Ishikawa (cell line): ENCODE data around the gene FOXR1.

ENCODE experiments used
- CEBPB ChIP-seq: IDR thresholded peaks from 2 replicates; pipeline ENCODE4 v1.6.1; 2012
- CREB1 ChIP-seq: IDR thresholded peaks from 2 replicates; pipeline ENCODE4 v1.6.1; 2012; ENCODE audit warnings: low read depth
- EGR1 ChIP-seq: IDR thresholded peaks from 2 replicates; pipeline ENCODE4 v1.6.1; 2012
- EP300 ChIP-seq: IDR thresholded peaks from 2 replicates; pipeline ENCODE4 v1.6.1; 2012; ENCODE audit warnings: borderline replicate concordance
- FOXM1 ChIP-seq: IDR thresholded peaks from 2 replicates; pipeline ENCODE4 v1.6.1; 2012; ENCODE audit warnings: low read depth, borderline replicate concordance
- NFIC ChIP-seq: IDR thresholded peaks from 2 replicates; pipeline ENCODE4 v1.6.1; 2012
- RAD21 ChIP-seq: IDR thresholded peaks from 2 replicates; pipeline ENCODE4 v1.6.1; 2012; ENCODE audit warnings: low read depth
- TAF1 ChIP-seq: IDR thresholded peaks from 2 replicates; pipeline ENCODE4 v1.6.1; 2012; ENCODE audit warnings: low read depth, mild to moderate bottlenecking
- TCF12 ChIP-seq: IDR thresholded peaks from 2 replicates; pipeline ENCODE4 v1.6.1; 2012; ENCODE audit warnings: low read depth
- TEAD4 ChIP-seq: IDR thresholded peaks from 2 replicates; pipeline ENCODE4 v1.6.1; 2012
- YY1 ChIP-seq: IDR thresholded peaks from 2 replicates; pipeline ENCODE4 v1.6.1; 2012; ENCODE audit warnings: low read depth
- ZBTB7A ChIP-seq: IDR thresholded peaks from 2 replicates; pipeline ENCODE4 v1.6.1; 2012; ENCODE audit warnings: low read depth
- TF ChIP-seq, protein P1 (sequence below): IDR thresholded peaks from 2 replicates; pipeline ENCODE4 v1.6.1; 2012
- TF ChIP-seq, protein P2 (sequence below): IDR thresholded peaks from 2 replicates; pipeline ENCODE4 v1.6.1; 2012; ENCODE audit warnings: low read depth, mild to moderate bottlenecking
- TF ChIP-seq, protein P3 (sequence below): IDR thresholded peaks from 2 replicates; pipeline ENCODE4 v1.6.1; 2012

Gene FOXR1

DNA sequence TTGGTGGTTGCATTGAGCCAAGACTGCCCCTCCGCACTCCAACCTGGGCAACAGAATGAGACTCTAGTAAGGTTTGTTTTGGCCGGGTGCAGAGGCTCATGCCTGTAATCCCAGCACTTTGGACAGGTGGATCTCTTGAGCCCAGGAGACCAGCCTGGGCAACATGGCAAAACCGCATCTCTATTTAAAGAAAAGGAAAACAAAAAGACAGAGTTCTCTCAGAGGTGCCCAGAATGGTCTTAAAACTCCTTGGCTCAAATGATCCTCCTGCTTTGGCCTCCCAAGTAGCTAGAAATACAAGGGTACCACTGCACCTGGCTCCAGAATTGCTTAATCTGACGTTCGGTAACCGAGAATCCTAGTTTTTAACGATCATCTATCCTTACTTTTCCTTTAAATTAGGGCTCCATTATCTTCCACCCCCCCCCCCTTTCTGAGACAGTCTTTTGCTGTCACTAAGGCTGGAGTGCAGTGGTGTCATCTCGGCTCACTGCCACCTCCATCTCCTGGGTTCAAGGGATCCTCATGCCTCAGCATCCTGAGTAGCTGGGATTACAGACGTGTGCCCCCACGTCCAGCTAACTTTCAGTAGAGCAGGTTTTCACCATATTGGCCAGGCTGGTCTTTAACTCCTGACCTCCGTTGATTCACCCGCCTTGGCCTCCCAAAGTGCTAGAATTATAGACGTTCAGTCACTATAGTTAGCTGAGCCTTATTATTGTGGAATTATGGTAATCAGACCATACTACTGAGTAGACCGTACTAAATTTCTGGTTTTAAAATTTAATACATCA is 44.9 kb downstream of the FOXR1 start:
- TF ChIP-seq, protein P1, sequence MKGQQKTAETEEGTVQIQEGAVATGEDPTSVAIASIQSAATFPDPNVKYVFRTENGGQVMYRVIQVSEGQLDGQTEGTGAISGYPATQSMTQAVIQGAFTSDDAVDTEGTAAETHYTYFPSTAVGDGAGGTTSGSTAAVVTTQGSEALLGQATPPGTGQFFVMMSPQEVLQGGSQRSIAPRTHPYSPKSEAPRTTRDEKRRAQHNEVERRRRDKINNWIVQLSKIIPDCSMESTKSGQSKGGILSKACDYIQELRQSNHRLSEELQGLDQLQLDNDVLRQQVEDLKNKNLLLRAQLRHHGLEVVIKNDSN, result no peak
- TF ChIP-seq EP300 (no peak), RAD21 (no peak), EGR1 (no peak), CEBPB (no peak), ZBTB7A (no peak), NFIC (no peak), TAF1 (no peak), FOXM1 (no peak), TCF12 (no peak), CREB1 (no peak), YY1 (no peak)
- TF ChIP-seq, protein P2, sequence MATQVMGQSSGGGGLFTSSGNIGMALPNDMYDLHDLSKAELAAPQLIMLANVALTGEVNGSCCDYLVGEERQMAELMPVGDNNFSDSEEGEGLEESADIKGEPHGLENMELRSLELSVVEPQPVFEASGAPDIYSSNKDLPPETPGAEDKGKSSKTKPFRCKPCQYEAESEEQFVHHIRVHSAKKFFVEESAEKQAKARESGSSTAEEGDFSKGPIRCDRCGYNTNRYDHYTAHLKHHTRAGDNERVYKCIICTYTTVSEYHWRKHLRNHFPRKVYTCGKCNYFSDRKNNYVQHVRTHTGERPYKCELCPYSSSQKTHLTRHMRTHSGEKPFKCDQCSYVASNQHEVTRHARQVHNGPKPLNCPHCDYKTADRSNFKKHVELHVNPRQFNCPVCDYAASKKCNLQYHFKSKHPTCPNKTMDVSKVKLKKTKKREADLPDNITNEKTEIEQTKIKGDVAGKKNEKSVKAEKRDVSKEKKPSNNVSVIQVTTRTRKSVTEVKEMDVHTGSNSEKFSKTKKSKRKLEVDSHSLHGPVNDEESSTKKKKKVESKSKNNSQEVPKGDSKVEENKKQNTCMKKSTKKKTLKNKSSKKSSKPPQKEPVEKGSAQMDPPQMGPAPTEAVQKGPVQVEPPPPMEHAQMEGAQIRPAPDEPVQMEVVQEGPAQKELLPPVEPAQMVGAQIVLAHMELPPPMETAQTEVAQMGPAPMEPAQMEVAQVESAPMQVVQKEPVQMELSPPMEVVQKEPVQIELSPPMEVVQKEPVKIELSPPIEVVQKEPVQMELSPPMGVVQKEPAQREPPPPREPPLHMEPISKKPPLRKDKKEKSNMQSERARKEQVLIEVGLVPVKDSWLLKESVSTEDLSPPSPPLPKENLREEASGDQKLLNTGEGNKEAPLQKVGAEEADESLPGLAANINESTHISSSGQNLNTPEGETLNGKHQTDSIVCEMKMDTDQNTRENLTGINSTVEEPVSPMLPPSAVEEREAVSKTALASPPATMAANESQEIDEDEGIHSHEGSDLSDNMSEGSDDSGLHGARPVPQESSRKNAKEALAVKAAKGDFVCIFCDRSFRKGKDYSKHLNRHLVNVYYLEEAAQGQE, result no peak
- TF ChIP-seq, protein P3, sequence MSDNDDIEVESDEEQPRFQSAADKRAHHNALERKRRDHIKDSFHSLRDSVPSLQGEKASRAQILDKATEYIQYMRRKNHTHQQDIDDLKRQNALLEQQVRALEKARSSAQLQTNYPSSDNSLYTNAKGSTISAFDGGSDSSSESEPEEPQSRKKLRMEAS, result no peak

DNA sequence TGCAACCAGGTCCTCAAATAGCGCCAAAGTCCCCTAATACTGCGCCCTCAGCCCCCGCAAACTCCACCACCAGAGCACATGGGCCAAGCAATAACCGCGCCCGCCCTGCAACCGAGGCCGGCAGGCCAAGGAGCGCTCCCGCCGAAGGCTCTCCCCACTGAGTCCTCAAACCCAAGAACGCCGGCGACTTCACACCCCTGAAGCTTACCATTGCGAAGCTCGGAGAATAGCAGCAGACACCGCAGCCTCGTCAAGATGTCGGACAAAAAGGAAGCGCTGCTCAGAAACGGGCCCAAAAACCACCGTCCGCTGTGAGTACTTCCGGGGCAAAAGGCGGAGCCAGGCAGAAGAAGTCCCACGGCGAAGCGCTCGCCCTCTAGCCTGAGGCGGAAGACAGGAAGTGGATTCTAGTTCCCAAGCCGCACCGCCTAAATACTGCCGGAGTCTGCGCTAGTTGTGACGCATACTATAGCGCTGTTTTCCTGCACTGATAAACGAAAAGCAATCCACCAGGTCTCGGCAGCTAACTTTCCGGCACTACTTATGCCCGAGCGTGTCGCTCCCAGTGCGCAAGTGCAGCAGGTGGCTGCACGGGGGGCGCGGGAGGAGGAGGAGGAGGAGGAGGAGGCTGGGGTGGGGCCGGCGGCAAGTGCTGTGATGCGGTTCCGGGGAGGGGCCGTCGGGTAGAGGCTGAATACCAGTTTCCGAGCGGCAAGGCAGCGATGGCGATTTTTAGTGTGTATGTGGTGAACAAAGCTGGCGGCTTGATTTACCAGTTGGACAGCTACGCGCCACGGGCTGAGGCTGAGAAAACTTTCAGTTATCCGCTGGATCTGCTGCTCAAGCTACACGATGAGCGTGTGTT is 46.7 kb downstream of the FOXR1 start, which contains the start of the genes RPS25 and TRAPPC4:
Gene RPS25 (minus strand): TSS at position 270 of the 865 bp plus-strand sequence. CDS start 59 bp downstream, at position 211.
Gene TRAPPC4 (plus strand): TSS at position 693 of the 865 bp plus-strand sequence. CDS start 30 bp downstream, at position 723.
- TF ChIP-seq TEAD4 (0 out of 2 replicates have a peak, but pooled peaks have one; percentile 7), EGR1 (peak; percentile 47; the same call in 1 of the 2 replicates), RAD21 (no peak), ZBTB7A (no peak), YY1 (peak; percentile 90), TAF1 (peak; percentile 81), EP300 (no peak), CEBPB (no peak), TCF12 (peak; percentile 43), FOXM1 (no peak), CREB1 (peak; percentile 42; the same call in 1 of the 2 replicates), NFIC (no peak; the same call in 1 of the 2 replicates)
- TF ChIP-seq, protein P2, result peak; percentile 11; the same call in 1 of the 2 replicates
- TF ChIP-seq, protein P3, result peak; percentile 88
- TF ChIP-seq, protein P1, result no peak

DNA sequence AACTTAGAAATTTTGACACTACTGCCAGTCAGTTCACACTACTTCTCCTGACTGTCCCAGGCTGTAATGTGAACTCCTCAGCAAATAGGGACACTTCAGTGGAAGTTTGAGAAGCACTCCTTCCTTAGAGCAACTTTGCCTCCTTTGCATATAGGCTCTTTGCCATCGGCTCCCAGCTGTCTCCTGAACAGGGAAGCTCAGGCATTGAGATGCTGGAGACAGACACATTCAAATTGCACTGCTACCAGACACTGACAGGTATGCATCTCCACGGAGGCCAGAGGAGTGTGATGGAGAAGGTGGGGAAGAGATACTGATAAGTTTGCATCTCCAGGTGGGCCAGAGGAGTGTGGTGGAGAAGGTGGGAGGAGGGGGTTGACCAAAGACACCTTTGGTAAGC is 48.4 kb downstream of the FOXR1 start:
- TF ChIP-seq EGR1, result no peak
- no peak for TF ChIP-seq TEAD4

DNA sequence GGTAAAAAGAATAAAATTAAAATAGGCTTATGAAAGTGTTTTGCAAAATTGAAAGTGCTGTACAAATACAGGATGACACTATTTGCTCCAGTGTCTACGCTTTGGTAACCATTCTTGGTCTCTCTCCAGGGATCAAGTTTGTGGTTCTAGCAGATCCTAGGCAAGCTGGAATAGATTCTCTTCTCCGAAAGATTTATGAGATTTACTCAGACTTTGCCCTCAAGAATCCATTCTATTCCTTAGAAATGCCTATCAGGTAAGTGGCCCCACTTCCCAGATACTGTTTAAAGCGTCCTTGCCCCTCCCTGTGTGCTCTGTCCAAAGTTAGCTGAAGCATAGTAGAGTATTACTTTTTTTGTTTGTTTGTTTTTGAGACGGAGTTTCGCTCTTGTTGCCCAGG is 50.1 kb downstream of the FOXR1 start:
- TF ChIP-seq, protein P2, result no peak
- no peak for TF ChIP-seq TEAD4
- TF ChIP-seq EGR1, result no peak
- TF ChIP-seq CREB1, result no peak
- TF ChIP-seq YY1, result no peak
- TF ChIP-seq ZBTB7A, result no peak
- TF ChIP-seq, protein P3, result no peak
- TF ChIP-seq FOXM1, result no peak
- TF ChIP-seq TAF1, result no peak
- TF ChIP-seq NFIC, result no peak
- no peak for TF ChIP-seq RAD21
